Keratinocyte (primary cell): ENCODE measurements around the gene PARP3.

Experiments
- EZH2 ChIP-seq: IDR thresholded peaks from one replicate; pipeline ENCODE4 v1.6.1; 2012; ENCODE audit warnings: inconsistent platforms, mild to moderate bottlenecking, low read length, moderate library complexity
- TF ChIP-seq, protein P1 (sequence below), 3 experiments: IDR thresholded peaks in 1 of 3; conservative IDR thresholded peaks in 1 of 3; optimal IDR thresholded peaks in 1 of 3; 2 replicates in 2 of 3; 3 replicates in 1 of 3; pipeline versions ENCODE3 to v1.5.1; 2011; ENCODE audit warnings: low read length in 3 of 3, mild to moderate bottlenecking in 3 of 3, moderate library complexity in 2 of 3, control low read depth in 1 of 3, inconsistent platforms in 1 of 3; ENCODE audit not compliant: insufficient read depth in 2 of 3; ENCODE audit errors: extremely low read depth in 1 of 3

DNA sequence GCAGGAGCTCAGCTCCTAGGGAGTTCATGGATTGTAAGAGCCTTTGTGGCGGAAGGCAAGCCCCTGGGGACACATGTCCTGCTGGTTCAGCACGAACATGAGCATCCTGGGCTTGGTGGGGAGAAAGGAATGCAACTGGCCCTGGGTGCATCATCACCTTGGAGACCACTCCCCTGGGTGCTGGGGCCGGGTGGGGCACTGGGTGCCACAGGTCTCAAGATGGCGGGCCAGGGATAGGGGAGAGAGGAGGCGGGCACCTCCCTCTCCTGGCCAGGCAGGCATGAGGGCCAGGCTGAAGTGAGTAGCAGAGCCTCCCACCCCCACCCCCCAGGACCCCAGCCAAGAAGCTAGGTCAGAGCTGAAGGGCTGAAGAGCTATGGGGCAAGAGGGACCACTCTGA, 24.3 kb downstream of the PARP3 start:
- TF ChIP-seq, protein P1, sequence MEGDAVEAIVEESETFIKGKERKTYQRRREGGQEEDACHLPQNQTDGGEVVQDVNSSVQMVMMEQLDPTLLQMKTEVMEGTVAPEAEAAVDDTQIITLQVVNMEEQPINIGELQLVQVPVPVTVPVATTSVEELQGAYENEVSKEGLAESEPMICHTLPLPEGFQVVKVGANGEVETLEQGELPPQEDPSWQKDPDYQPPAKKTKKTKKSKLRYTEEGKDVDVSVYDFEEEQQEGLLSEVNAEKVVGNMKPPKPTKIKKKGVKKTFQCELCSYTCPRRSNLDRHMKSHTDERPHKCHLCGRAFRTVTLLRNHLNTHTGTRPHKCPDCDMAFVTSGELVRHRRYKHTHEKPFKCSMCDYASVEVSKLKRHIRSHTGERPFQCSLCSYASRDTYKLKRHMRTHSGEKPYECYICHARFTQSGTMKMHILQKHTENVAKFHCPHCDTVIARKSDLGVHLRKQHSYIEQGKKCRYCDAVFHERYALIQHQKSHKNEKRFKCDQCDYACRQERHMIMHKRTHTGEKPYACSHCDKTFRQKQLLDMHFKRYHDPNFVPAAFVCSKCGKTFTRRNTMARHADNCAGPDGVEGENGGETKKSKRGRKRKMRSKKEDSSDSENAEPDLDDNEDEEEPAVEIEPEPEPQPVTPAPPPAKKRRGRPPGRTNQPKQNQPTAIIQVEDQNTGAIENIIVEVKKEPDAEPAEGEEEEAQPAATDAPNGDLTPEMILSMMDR (optimal IDR thresholded peaks at IDR 0.05 in 1 of 3, IDR thresholded peaks at IDR 0.05 in 1 of 3, conservative IDR thresholded peaks at IDR 0.05 in 1 of 3; ENCODE audit: extremely low read depth in 1 of 3, insufficient read depth in 2 of 3, low read length in 3 of 3) = no peak
- TF ChIP-seq EZH2 = no peak
